COLO668 (cell line): Measurements from ENCODE around the gene SIGLEC7.

Experiments
- DNase-seq: peaks from one replicate; lab custom pipeline; 2025; ENCODE audit not compliant: unreplicated experiment; lab: John Stamatoyannopoulos, UW

The SIGLEC7 gene

DNA sequence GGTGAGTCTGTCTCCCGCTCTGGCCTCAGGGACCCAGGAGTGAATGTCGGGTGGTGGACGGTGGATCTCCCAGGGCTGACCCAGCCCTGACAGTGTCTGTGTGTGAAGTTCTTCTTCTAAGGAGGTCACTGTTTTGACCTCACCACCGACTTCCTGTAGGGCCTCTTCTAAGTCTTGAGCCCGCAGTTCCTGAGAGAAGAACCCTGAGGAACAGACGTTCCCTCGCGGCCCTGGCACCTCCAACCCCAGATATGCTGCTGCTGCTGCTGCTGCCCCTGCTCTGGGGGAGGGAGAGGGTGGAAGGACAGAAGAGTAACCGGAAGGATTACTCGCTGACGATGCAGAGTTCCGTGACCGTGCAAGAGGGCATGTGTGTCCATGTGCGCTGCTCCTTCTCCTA lies at the start of gene SIGLEC7:
TSS of gene SIGLEC7 (plus strand) at position 183 of the 400 bp plus-strand sequence. CDS start at position 252, 69 bp downstream.
- no peak for DNase-seq

DNA sequence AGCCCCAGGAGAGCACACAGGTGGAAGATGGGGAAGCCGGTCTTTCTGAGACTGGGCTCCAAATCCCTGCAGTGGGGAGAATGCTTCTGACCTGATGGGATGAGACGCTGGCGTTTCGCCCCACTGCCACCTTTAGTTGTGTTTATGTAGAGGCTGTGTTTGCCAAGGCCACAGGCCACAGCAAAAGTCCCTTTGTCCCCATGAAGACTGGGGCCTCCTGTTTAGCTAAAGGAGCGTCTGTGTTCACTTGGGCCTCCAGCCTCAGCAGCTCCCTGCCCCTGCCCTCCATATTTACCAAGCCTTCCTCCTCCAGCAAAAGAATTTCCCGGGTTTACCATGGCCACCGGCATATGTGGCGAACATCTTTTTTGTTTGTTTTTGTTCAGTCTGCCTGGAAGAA lies 49.0 kb upstream of the SIGLEC7 start:
- DNase-seq = no peak

DNA sequence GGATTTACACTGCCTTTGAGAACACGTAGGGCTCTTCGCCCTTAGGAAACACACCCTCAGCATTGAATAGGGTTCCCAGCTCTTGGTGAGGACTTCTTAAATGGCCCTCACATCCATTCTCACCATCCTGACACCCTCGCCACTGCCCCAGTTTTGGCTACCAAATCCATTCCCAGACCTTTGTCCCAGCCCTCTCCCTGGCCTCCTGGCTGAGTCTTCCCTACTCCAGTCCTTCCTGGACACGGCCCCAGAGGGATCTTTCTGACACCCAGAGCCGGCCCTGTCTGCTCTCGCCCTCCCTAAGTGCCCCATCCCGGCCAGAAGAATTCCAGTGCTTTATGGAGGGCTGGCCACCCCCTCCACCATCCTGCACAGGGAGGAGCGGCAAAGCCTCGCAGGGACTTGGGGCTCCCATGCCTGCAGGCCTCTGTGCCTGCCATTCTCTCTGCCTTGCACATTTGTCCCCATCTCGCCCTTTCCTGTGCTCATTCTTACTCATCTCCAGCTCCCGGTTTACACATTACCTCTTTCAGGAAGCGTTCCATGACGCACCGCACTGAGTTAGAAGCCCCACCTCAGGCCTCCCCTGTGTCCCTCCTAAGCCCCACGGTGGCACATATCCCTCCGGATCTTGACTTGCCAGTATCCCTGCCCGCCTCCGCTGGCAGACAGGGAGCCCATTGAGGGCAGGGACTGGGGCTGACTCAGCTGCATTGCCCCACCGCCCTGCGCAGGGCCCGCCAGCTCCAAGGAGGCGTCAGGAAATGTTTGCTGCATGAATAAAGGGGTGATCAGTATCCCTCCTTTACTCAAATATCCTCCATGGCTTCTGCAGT lies 48.4 kb upstream of the SIGLEC7 start:
- no peak for DNase-seq

DNA sequence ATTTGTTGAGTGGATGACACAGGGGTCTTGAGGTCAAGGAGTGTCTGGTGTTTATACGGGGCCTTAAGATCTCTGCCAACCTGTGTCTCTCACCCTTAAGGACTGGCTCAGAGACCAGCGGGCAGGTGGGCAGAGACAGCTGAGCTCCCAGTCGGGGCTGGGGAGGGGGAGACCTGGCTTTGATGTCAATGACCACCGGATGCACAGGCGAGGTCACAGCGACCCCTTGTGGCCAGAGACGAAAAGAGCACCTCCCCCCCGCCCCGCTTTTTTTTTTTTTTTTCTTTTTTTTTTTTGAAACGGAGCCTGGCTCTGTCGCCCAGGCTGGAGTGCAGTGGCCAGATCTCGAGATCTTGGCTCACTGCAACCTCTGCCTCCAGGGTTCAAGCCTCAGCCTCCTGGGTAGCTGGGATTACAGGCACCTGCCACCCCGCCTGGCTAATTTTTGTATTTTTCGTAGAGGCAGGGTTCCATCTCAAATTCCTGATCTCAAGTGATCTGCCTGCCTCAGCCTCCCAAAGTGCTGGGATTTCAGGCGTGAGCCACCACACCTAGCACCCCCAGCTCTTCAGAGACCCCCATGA lies 47.3 kb upstream of the SIGLEC7 start:
- DNase-seq = peak; percentile 35

DNA sequence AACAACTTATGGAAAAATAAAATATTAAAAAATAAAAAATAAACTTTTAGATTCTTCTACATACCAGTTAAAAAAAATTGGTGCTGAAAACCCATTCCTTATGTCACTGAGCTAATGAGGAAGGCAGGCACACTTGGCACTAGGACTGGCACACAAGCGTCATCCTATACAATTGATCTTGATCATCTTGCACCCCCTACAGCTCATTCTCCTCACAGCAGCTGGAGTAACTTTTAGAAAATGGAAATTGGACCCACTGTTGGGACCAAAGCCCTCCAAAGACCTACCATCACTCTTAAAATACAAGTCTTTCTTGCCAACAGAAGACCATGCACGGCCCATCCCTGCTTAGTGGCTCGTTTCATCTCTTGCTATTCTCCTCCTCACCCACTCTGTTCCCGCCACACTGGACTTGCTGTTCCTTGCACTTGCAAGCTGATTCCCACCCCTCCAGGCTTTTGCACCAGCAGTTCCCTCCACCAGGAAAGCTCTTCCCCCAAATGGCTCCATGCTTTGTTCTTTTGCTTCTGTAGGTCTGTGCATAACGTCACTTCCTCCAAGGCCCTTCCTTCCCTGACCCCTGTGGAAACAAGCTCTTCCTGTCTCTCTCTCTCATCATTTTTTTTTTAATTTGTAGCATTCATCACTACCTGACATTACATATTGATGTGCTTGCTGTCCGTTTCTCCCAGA lies 45.5 kb upstream of the SIGLEC7 start:
- peak; percentile 17 for DNase-seq

DNA sequence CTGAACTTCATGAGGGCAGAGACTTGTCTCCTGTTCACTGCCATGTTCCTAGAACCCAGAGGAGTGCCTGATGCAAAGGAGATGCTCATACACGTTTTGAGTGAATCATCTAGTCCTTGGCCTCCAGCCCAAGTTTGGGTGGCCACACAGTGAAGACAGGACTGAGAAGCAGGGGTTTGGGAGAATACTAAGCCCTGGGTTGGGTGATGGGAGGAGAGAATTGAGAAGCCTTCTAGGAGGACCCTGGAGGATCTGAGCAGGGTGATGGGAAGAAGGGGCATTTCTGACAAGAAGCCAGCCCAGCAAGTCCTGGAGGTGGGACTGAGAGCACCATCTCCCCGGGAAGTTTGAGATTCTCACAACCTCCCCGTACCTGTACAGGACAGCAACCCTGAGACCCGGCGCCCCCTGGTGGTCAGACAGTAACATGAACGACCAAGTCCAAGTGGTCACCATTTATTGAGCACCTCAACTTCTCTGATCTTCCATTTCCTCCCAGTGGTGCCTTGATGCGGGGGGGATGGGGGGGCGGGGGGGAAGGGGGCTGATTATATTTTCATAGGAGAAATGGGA lies 44.8 kb upstream of the SIGLEC7 start:
- DNase-seq = peak; percentile 72

DNA sequence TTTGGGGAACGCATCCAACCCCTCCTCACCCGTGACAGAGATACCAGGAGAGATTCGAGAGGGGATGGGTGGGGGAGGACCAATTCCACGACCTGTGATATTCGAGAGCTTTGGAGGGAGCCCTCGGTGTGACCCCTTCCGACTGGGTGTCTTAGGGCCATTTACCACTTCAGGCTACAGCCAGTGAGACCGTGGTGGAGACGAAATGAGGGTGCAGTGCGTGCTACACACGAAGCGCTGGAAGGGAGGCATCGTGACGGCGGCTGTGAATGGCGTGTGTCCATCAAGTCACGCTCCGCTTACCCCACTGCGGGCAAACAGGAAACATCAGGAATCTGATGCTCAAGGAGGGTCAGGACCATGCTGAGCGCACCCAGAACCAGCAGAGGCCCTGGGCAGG lies 44.3 kb upstream of the SIGLEC7 start:
- DNase-seq = no peak

DNA sequence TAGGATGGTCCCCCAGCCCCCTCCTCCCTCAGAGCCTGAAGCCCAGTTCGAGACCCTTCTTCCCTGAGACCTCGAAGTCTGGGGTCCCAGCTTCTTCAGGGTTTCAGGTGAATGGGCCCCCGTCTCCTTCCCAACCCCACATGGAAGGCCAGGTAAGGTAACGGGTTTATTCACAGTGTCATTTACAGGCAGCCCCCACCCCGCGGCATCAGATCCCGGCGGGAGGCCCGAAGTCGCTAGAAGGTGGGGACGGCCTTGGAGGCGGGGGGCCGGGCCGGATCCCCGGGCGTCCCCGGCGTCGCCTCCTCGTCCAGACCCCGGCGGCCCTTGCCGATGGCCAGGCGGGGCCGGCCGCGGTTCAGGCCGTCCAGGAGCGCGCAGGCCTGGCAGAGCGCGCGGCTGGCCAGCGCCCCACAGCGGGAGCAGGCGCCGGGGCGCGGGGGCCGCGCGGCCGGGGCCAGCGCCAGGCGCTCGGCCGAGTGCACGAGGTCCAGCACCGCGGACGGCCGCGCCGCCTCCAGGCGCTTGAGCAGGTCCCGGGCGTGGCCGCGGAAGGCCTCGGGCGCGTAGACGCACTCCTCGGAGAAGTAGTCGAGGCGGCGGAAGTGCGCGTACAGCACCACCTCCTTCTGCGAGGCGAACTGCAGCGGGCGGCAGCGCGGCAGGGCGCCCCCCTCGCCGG lies 43.6 kb upstream of the SIGLEC7 start:
- no peak for DNase-seq

DNA sequence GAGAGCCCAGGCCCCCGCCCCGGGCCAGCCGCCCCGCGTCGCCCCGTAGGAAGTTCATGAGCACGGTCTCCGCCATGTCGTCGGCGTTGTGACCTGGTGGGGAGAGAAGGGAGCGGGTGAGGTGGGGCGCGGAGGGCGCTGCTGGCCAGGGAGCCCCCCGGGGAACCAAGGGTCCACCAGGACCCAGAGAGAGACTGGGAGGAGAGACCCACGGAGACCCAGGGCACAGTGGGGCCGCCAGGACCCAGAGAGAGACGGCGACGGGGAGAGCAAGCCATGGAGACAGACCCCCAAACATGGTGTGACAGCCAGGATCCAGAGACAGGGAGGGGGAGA lies 43.1 kb upstream of the SIGLEC7 start:
- DNase-seq = no peak

DNA sequence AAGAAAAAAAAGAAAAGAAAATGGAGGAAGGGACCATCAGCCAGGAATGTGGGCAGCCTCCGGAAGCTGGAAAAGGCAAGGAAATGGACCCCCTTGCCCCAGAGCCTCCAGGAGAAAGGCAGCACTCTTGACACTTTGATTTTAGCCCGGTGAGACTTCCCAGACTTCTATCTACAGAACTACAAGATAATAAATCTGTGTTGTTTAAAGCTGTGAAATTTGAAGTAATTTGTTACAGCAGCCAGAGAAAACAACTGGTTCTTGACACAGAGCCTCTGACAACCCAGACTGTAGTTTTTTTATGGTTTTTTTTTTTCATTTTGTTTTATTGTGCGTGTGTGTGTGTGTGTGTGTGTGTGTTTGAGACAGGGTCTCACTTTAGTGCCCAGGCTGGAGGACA lies 41.5 kb upstream of the SIGLEC7 start:
- DNase-seq = no peak

DNA sequence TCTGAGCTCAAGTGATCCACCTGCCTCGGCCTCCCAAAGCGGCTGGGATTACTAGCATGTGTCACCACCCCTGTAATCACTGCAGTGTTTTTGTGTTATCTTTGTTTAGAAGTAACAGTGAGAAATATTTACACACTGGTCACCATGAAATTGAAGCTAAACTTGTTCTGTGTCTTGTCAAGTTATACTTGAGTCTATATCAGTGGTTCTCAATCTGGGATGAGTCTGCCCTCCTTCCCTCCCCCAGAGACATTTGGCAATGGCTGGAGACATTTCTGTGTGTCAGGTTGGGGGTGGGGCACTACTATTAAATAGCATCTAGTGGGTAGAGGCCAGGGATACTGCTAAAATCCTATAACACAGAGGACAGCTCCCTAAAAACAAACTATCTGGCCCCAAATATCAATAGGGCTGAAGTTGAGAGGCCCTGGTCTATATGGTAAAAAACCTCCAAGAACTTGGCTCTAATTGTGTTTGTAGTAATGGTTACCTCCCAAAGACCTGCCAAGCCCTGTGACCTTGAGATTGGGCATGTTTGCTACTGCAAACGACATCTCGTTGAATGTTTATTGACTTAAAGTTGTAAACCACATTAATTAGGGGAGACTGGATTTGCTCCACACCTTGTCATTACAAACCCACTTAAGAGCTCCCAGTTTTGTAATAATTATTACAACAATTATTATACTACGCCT lies 40.8 kb upstream of the SIGLEC7 start:
- DNase-seq = no peak

DNA sequence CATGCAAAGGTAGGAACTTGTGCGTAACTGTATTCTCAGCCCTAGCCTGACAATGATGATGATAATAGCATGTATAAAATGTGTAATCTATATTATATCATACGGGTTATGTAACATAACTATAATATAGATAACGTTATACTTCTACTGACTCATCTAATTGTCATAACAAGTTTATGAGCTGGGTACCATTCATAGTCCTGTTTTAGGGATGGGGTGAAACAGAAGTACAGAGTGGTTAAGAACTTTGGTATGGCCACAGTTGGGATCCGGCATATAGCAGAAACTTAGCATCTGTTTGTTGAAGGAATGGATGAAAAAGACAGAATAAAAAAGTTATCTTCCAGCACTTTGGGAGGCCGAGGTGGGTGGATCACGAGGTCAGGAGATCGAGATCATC lies 39.1 kb upstream of the SIGLEC7 start:
- no peak for DNase-seq

DNA sequence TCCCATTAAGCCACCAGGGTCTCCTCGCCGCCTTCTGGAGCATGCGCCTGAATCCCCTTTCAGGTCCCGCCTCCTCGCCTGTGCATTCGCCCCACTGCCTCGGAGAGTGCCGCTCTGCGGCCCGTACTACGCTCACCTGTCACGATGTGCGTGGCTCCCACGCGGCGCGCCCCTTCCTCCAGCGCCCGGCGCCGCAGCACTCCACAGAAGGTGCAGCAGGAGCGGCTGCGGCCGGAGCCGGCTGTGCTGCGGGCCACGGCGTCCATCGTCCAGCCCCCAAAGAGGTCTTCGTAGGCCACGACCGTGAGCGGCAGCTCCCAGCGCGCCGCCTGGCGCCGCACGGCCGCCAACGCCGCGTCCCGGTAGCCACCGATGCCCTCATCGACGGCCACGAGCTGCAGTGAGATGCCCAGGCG lies 38.2 kb upstream of the SIGLEC7 start:
- no peak for DNase-seq

DNA sequence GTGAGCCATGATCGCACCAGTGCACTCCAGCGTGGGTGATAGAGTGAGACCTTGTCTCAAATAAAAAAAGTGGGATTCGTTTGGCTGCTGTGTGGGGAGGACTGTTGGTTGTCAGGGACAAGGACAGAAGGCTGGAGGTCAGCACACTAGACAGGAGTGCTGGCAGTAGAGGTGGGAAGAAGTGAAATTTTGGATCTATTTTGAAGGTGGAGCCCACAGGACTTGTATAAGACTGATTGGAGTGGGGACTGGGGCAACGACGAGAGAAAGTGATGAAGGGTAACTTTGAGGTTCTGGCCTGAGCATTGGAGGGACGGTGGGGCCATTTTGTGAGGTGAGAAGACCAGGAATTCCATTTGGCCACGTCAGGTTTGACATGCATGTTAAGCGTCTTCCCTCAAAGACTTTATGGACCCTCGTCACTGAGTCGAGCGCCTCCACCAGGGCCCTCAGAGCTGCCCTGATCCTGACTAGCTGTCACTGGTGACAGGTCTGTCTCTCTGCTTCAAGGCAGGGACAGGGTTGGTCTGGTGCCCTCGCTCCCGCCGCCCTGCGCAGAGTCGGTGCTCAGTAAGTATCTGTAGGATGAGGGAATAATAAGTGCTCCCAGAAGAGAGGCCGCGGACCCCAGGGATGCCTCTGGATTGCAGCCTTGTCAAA lies 34.6 kb upstream of the SIGLEC7 start:
- no peak for DNase-seq

DNA sequence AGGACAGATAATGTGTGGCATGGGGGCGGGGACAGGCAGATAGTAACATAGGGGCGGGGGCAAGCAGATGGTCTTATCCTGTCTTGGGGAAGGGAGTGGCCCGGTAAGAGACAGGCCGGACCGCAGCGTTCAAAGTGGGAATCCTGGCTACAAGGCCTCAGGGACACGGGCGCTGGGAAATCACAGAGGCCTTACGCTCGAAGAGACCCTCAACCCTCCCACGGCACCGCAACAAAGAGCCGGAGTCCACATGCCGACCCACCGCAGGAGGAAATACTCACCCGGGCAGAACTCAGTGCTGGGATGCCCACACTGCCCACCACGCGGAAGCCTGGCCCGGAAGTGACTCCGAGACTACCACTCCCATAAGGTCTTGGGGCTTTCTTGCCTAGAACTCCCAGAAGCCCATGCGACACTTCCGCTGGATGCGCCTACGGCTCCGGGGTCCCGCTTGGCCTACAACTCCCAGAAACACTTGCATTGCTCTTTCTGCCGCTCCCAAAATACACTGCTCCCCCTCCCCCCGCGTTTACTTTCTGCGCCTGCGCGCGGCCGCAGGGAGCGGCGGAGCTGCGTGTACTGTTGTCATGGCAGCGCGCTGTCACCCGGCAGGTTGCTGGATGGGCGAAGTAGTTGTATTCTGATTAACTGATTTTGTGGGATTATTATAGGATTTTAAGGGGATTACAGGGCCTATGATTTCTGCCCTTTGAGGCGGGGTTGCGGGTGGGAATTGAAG lies 33.9 kb upstream of the SIGLEC7 start, which contains the start of gene CTU1:
TSS of gene CTU1 (minus strand) at position 344 of the 739 bp plus-strand sequence. CDS start 3,840 bp downstream, outside the sequence.
- peak; percentile 98 for DNase-seq

DNA sequence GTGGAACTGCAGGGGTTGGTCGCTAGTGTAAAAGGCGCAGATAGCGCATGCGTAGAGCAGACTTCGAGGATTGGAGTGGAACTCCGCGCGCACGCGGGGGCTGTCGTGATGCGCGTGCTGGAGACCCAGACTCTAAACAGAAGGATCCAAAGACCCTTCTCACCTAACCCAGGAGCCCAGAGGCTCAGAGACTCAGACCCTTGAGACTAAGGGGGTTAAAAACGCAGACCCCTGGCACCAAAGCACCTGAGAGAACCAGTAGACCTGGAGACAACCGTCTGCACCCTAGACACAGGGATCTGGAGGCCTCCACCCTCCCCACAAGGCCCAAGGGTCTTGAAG lies 33.3 kb upstream of the SIGLEC7 start:
- DNase-seq = no peak

DNA sequence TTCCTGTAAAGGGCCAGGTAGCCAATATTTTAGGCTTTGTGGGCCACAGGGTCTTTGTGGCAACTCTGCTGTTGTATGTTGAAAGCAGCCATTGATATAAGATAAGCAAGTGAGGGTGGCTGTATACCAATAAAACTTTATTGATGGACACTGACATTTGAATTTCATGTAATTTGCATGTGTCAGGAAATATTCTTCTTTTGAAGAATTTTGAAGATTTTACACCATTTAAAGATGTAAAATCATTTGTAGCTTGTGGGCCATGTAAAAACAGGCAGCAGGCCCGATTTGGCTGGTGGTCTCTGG lies 31.5 kb upstream of the SIGLEC7 start:
- no peak for DNase-seq

DNA sequence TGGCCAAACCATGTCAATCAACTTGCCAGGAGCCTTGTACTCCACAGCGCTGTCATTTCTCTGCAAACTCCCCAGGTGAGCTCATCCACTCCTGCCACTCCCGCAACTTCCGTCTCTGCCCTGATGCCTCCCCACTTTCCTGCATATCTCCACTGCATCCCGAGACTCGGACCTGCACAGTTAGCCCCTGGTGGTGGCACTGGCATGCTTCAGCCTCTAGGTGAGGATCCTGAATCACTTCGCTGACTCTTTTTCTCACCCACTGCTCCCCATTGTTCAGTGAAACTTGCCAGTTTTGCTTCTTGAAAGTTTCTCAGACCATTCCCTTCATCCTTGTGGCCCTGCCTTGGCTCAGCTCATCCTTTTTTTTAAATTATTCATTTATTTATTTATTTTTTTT lies 30.5 kb upstream of the SIGLEC7 start:
- DNase-seq = peak; percentile 8

DNA sequence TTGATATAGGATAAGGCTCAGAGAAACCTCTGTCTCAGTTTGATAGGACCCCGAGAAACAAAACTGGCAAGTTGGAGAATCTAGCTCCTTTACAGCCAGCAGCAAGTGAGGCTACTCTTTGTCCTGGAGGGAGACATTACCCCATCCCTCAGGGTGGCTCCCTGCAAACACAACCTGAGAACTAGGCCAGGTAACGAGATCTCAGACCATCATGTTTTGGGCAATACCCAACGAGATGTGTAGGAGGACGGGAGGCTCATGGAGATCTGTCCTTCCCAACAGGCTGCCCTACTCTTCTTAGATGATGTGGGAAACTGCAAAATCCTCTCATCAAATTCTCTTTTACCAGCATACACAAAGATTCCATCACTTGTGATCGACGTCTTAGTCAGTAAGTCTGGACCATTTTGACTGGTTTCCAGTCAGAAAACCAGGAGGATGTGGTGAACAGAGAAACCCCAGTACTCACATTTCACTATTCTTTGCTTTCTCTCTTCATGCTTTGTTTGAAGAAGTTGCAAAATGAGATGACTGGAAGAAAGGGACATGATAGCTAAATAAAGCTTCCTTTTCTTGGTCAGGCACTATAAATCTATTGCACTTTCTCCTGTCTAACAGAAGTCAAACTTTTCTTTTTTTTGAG lies 27.9 kb upstream of the SIGLEC7 start:
- DNase-seq = no peak
